GM12878 (cell line): ENCODE data around the gene ZNF331. TPM values are rescaled to one million over a fixed set of nuclear protein-coding genes. Genes with fewer than 3 reads are reported as not detected.

ENCODE experiments used
- ATAC-seq: fragments of 200-7000 bp; cut with Tn5 transposase; 3 replicates; pipeline ENCODE4 v1.9.1; 2020; ENCODE audit warnings: mild to moderate bottlenecking, moderate library complexity
- BruUV-seq: library from RNA; stranded (reverse); fragments of 400-500 nt; replicated peaks from 2 replicates; lab custom pipeline; 2021; lab: Mats Ljungman, UMichigan
- CTCF ChIA-PET: fragments of 300-600 bp; sonication (Branson Sonifier 250); formaldehyde crosslinking; extraction: SDS; loops from one replicate; lab custom pipeline; 2021; ENCODE audit warnings: inconsistent platforms; lab: Yijun Ruan, JAX
- POLR2A ChIA-PET: fragments of 350-600 bp; formaldehyde crosslinking; extraction: SDS; loops from one replicate; lab custom pipeline; 2021; ENCODE audit warnings: inconsistent platforms; lab: Charles Lee
- RAD21 ChIA-PET: fragments of 300-600 bp; sonication (Branson Sonifier 250); formaldehyde crosslinking; loops from one replicate; lab custom pipeline; 2023; ENCODE audit warnings: antibody characterized with exemption; ENCODE audit not compliant: unreplicated experiment; lab: Charles Lee
- SMC1A ChIA-PET: fragments of 300-600 bp; sonication (Branson Sonifier 250); formaldehyde crosslinking; loops from one replicate; lab custom pipeline; 2023; ENCODE audit not compliant: unreplicated experiment, uncharacterized antibody; lab: Charles Lee
- DNase-seq: peaks from one replicate; pipeline ENCODE4 v3.0.0-alpha.2; 2011; ENCODE audit warnings: low read depth, low spot score
- FAIRE-seq: peaks from 3 replicates; lab custom pipeline; 2011; peaks lifted over from hg19 to GRCh38; lab: Jason Lieb, UNC
- H2AFZ ChIP-seq: 2 replicates; pipeline ENCODE4 v1.6.0; 2011; ENCODE audit warnings: low read depth, low read length, control low read depth; ENCODE audit not compliant: control insufficient read depth
- H3K27ac ChIP-seq: 2 replicates; pipeline ENCODE4 v1.5.1; 2011; ENCODE audit warnings: control low read depth; ENCODE audit not compliant: control insufficient read depth, insufficient read depth
- H3K27me3 ChIP-seq, 2 experiments: replicated peaks in 1 of 2; 2 replicates each; pipeline versions ENCODE4 v1.6.0 to v1.6.1; 2011; ENCODE audit warnings: low read length in 1 of 2; ENCODE audit not compliant: control insufficient read depth in 2 of 2, insufficient read depth in 2 of 2
- H3K36me3 ChIP-seq, 2 experiments: 2 replicates each; pipeline ENCODE4 v1.5.1; 2011; ENCODE audit warnings: low read length in 1 of 2; ENCODE audit not compliant: control insufficient read depth in 2 of 2, insufficient read depth in 2 of 2
- H3K4me1 ChIP-seq: 2 replicates; pipeline ENCODE4 v1.6.1; 2011; ENCODE audit warnings: mild to moderate bottlenecking, low read length, moderate library complexity, mixed read lengths; ENCODE audit not compliant: control insufficient read depth, insufficient read depth
- H3K4me2 ChIP-seq: 2 replicates; pipeline ENCODE4 v1.6.0; 2011; ENCODE audit warnings: control low read depth; ENCODE audit not compliant: control insufficient read depth, insufficient read depth
- H3K4me3 ChIP-seq: fragments of 200-600 bp; sonication (generic); 2 replicates; pipeline ENCODE4 v1.5.1; 2016
- H3K79me2 ChIP-seq: 2 replicates; pipeline ENCODE4 v1.6.0; 2011; ENCODE audit warnings: low read length; ENCODE audit not compliant: control insufficient read depth, insufficient read depth
- H3K9ac ChIP-seq: 2 replicates; pipeline ENCODE4 v1.8.0; 2011; ENCODE audit warnings: low read length, control low read depth, mixed read lengths; ENCODE audit not compliant: control insufficient read depth, insufficient read depth
- H3K9me3 ChIP-seq: replicated peaks from 3 replicates; pipeline ENCODE4 v1.5.1; 2011; ENCODE audit warnings: mild to moderate bottlenecking, low read length; ENCODE audit not compliant: control insufficient read depth, insufficient read depth
- H4K20me1 ChIP-seq: 2 replicates; pipeline ENCODE4 v1.6.0; 2011; ENCODE audit not compliant: control insufficient read depth, insufficient read depth
- BCL3 ChIP-seq: IDR thresholded peaks from 2 replicates; pipeline ENCODE4 v1.6.1; 2011; ENCODE audit warnings: borderline replicate concordance, low read depth, mild to moderate bottlenecking, moderate library complexity, low read length; ENCODE audit not compliant: insufficient read depth, poor library complexity, severe bottlenecking
- BMI1 ChIP-seq: fragments of 450-650 bp; IDR thresholded peaks from 2 replicates; pipeline ENCODE4 v1.6.1; 2016; ENCODE audit warnings: mild to moderate bottlenecking, moderate library complexity, borderline replicate concordance
- EED ChIP-seq: sonication (generic); IDR thresholded peaks from 2 replicates; pipeline ENCODE4 v1.6.1; 2016; ENCODE audit warnings: antibody characterized with exemption, low read depth
- FOXM1 ChIP-seq: IDR thresholded peaks from 2 replicates; pipeline ENCODE4 v1.6.1; 2012; ENCODE audit warnings: low read depth, mild to moderate bottlenecking, inconsistent platforms, low read length, moderate library complexity
- IRF4 ChIP-seq: IDR thresholded peaks from 2 replicates; pipeline ENCODE4 v1.6.1; 2011; ENCODE audit warnings: low read depth, low read length
- LARP7 ChIP-seq: fragments of 450-650 bp; IDR thresholded peaks from 2 replicates; pipeline ENCODE4 v1.6.1; 2017; ENCODE audit warnings: mild to moderate bottlenecking
- POLR2AphosphoS5 ChIP-seq: IDR thresholded peaks from 2 replicates; pipeline ENCODE4 v1.6.1; 2011; ENCODE audit warnings: mild to moderate bottlenecking, low read length, inconsistent platforms
- SIX5 ChIP-seq: IDR thresholded peaks from 2 replicates; pipeline ENCODE4 v1.6.1; 2011; ENCODE audit warnings: mild to moderate bottlenecking, low read depth, low read length, moderate library complexity; ENCODE audit not compliant: severe bottlenecking
- SMAD1 ChIP-seq: fragments of 450-650 bp; IDR thresholded peaks from 2 replicates; pipeline ENCODE4 v1.6.1; 2018; ENCODE audit warnings: mild to moderate bottlenecking, low read depth; ENCODE audit not compliant: partially characterized antibody
- SP1 ChIP-seq: IDR thresholded peaks from one replicate; pipeline ENCODE4 v1.6.1; 2011; ENCODE audit warnings: low read depth, low read length
- SRF ChIP-seq, 2 experiments: IDR thresholded peaks; 2 replicates each; pipeline ENCODE4 v1.6.1; 2011; ENCODE audit warnings: low read depth in 2 of 2, low read length in 2 of 2, mild to moderate bottlenecking in 1 of 2, moderate library complexity in 1 of 2
- STAT1 ChIP-seq: fragments of 450-650 bp; conservative IDR thresholded peaks from 2 replicates; pipeline ENCODE4 v1.6.1; 2014; ENCODE audit warnings: antibody characterized with exemption, mild to moderate bottlenecking
- TCF12 ChIP-seq: IDR thresholded peaks from 2 replicates; pipeline ENCODE4 v1.6.1; 2011; ENCODE audit warnings: low read depth, mild to moderate bottlenecking, low read length
- USF1 ChIP-seq: IDR thresholded peaks from 2 replicates; pipeline ENCODE4 v1.6.1; 2011; ENCODE audit warnings: borderline replicate concordance, low read depth, mild to moderate bottlenecking, moderate library complexity, mixed read lengths, low read length; ENCODE audit not compliant: insufficient read depth; ENCODE audit errors: extremely low read length
- WGBS: methylation state at CpG from one replicate; pipeline ENCODE4 v1.1.6; 2016; ENCODE audit warnings: low lambda C conversion rate; ENCODE audit not compliant: insufficient replicate concordance, insufficient coverage; ENCODE audit errors: missing lambda C conversion rate; 5-methylcytosine and 5-hydroxymethylcytosine counted together
- in situ Hi-C: fragments of 300-500 bp; cut with MboI; formaldehyde crosslinking; loops from 9 replicates; pipeline ENCODE4 v1.14.3; 2018; ENCODE audit warnings: mixed read lengths
- intact Hi-C: fragments of 100-400 bp; cut with micrococcal nuclease; formaldehyde crosslinking; loops from one replicate; pipeline ENCODE4 v1.14.2; 2022; ENCODE audit not compliant: unreplicated experiment
- polyA plus RNA-seq, 11 experiments: library from polyadenylated mRNA; depleted of rRNA in 4 of 11; unstranded in 6 of 11; stranded (reverse) in 5 of 11; fragments of >200 nt; fragmentation: Nextera tagmentation in 4 of 11; fragmentation: Illumina TruSeq in 1 of 11; extraction: Ambion mirVana in 4 of 11; extraction: Trizol in 1 of 11; gene quantifications; 1 replicate in 1 of 11; 2 replicates in 10 of 11; pipeline versions ENCODE4 v1.2.1 to v1.2.3, GENCODE V29; 2011 to 2016; ENCODE audit warnings: inconsistent platforms in 2 of 11, missing spikeins in 2 of 11, low read depth in 1 of 11
- total RNA-seq, 4 experiments: library from RNA; depleted of rRNA in 3 of 4; stranded (reverse); fragments of >200 nt in 3 of 4; fragmentation: Illumina TruSeq in 1 of 4; extraction: Trizol in 1 of 4; gene quantifications; 2 replicates each; pipeline versions ENCODE4 v1.2.1 to v1.2.3, GENCODE V29; 2013 to 2021
- TF ChIP-seq, protein P1 (sequence below): fragments of 450-650 bp; IDR thresholded peaks from 2 replicates; pipeline ENCODE4 v1.6.1; 2017; ENCODE audit warnings: mild to moderate bottlenecking

The ZNF331 gene
- total and polyA plus RNA-seq, 10 of the 15 experiments (the other 5 are each of a cell fraction or from before 2014, with no cell fraction given): 2.6 to 11.5 (median 5.3) TPM

DNA sequence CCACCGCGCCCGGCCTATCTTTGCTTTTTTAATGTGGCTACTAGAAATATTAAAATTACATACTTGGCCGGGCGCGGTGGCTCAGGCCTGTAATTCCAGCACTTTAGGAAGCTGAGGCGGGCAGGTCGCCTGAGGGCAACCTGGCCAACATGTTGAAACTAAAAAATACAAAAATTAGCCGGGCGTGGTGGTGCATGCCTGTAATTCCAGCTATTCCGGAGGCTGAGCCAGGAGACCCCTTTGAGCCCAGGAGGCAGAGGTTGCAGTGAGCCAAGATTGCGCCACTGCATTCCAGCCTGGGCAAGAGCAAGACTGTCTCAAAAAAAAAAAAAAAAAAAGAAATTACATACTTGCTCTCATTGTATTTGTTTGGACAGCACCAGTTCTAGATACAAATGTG is 59.1 kb downstream of the ZNF331 start:
- no peak for ATAC-seq
- ChIA-PET RAD21 (no interaction called here), POLR2A (no interaction called here), CTCF (no interaction called here), SMC1A (no interaction called here)
- Histone ChIP-seq H2AFZ (no peak overlapping the region), H3K36me3 (no peaks in the 10 kb centered on the region), H4K20me1 (no peaks in the 10 kb centered on the region), H3K9me3 (no peaks in the 10 kb centered on the region; the same call in 2 of the 3 replicates), H3K4me1 (no peaks in the 10 kb centered on the region), H3K4me3 (no peak overlapping the region), H3K4me2 (no peak overlapping the region), H3K79me2 (no peaks in the 10 kb centered on the region), H3K27ac (no peak overlapping the region), H3K27me3 (no peaks in the 10 kb centered on the region), H3K9ac (no peak overlapping the region)
- WGBS: 54% methylated on average over 12 of the region's 12 CpGs
- intact Hi-C loops (no loop called here), in situ Hi-C loops (no loop called here)
- BruUV-seq: no TSS peak
- no peak for TF ChIP-seq POLR2AphosphoS5
- no peak for TF ChIP-seq SRF (IDR thresholded peaks at IDR 0.05; ENCODE audit: low read depth in 2 of 2, low read length in 2 of 2)
- TF ChIP-seq TCF12: no peak
- TF ChIP-seq SP1: no peak
- TF ChIP-seq USF1: no peak
- no peak for TF ChIP-seq BCL3
- no peak for TF ChIP-seq LARP7
- TF ChIP-seq, protein P1, sequence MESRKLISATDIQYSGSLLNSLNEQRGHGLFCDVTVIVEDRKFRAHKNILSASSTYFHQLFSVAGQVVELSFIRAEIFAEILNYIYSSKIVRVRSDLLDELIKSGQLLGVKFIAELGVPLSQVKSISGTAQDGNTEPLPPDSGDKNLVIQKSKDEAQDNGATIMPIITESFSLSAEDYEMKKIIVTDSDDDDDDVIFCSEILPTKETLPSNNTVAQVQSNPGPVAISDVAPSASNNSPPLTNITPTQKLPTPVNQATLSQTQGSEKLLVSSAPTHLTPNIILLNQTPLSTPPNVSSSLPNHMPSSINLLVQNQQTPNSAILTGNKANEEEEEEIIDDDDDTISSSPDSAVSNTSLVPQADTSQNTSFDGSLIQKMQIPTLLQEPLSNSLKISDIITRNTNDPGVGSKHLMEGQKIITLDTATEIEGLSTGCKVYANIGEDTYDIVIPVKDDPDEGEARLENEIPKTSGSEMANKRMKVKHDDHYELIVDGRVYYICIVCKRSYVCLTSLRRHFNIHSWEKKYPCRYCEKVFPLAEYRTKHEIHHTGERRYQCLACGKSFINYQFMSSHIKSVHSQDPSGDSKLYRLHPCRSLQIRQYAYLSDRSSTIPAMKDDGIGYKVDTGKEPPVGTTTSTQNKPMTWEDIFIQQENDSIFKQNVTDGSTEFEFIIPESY: no peak
- no peak for TF ChIP-seq SIX5
- no peak for TF ChIP-seq FOXM1
- TF ChIP-seq EED: no peak
- TF ChIP-seq SMAD1: no peak
- no peak for TF ChIP-seq STAT1
- no peak for TF ChIP-seq BMI1
- TF ChIP-seq IRF4: no peak
- DNase-seq: no peak
- FAIRE-seq: no peak
